Testis (tissue), 2 donors: Measurements from ENCODE around the gene CYB5R4.

Experiments
- CTCF ChIP-seq, 3 experiments: fragments of 450-650 bp in 2 of 3; fragments of 200-600 bp in 1 of 3; sonication (generic) in 1 of 3; IDR thresholded peaks; one replicate each; pipeline ENCODE4 v1.5.1; 2016 to 2019; ENCODE audit warnings: antibody characterized with exemption in 3 of 3, mild to moderate bottlenecking in 2 of 3, moderate library complexity in 1 of 3
- POLR2A ChIP-seq: fragments of 450-650 bp; IDR thresholded peaks from one replicate; pipeline ENCODE4 v1.6.1; 2017; ENCODE audit warnings: antibody characterized with exemption, mild to moderate bottlenecking, moderate library complexity

GRCh38 chr6:83901624-83902023 lies 42.1 kb downstream of the CYB5R4 start:
- TF ChIP-seq POLR2A: no peak
- no peak for TF ChIP-seq CTCF (IDR thresholded peaks at IDR 0.05)
